ENCODE results near the gene CHD9. TPM values are rescaled to one million over a fixed set of nuclear protein-coding genes. Genes with fewer than 3 reads are reported as not detected.
"Not testable (repeated sequence)": the region's sequence is repeated elsewhere in the genome, so short reads cannot be mapped to it uniquely, and the experiment has no call there.

The CHD9 gene
- total RNA-seq, 2 donors from 2014 or later: 38.1 to 58.7 TPM

GRCh38 chr16:53305743-53306142, 251.0 kb downstream of the CHD9 start:
- Histone ChIP-seq H3K36me3 (replicated peaks in 1 of 2; ENCODE audit: insufficient read depth in 1 of 2, low read depth in 2 of 2) (peaks cover 5 to 29% of the 10 kb centered on the region in 2 donors), H3K27ac (no peak overlapping the region), H3K4me1 (no peaks in the 10 kb centered on the region), H3K9me3 (no peaks in the 10 kb centered on the region), H3K27me3 (no peaks in the 10 kb centered on the region), H3K4me3 (no peak overlapping the region)
- no peak for ATAC-seq
- 95 to 96% methylated on average over 3 of the region's 3 CpGs for WGBS, 2 donors
- intact Hi-C loops (cut with DNase I): no loop called here
- no peak for DNase-seq
- TF ChIP-seq POLR2A (IDR thresholded peaks at IDR 0.05) (no peak), CTCF (IDR thresholded peaks at IDR 0.05) (no peak)

- WGBS, 2 donors: 86% methylated on average over 3 of the region's 3 CpGs
- no peak overlapping the region for H3K4me3 ChIP-seq
- TF ChIP-seq CTCF (IDR thresholded peaks at IDR 0.05) (no peak), POLR2A (IDR thresholded peaks at IDR 0.05) (no peak)
- H3K27me3 ChIP-seq: no peaks in the 10 kb centered on the region
- H3K4me1 ChIP-seq: no peaks in the 10 kb centered on the region
- ATAC-seq: no peak
- H3K27ac ChIP-seq: no peak overlapping the region
- no peak for DNase-seq
- H3K36me3 ChIP-seq (replicated peaks in 1 of 2; ENCODE audit: insufficient read depth in 1 of 2, low read depth in 2 of 2): peaks cover 5 to 19% of the 10 kb centered on the region in 2 donors
- no peaks in the 10 kb centered on the region for H3K9me3 ChIP-seq
- intact Hi-C loops (cut with DNase I): no loop called here
Observed at GRCh38 chr16:53309457-53309856, 254.7 kb downstream of the CHD9 start.

GRCh38 chr16:53320992-53321391, 266.2 kb downstream of the CHD9 start:
- 94 to 99% methylated on average over 2 of the region's 2 CpGs for WGBS, 2 donors
- ATAC-seq: no peak
- peaks cover 12 to 26% of the 10 kb centered on the region in 2 donors for H3K36me3 ChIP-seq (replicated peaks in 1 of 2; ENCODE audit: insufficient read depth in 1 of 2, low read depth in 2 of 2)
- no peak overlapping the region for H3K27ac ChIP-seq
- intact Hi-C loops (cut with DNase I): no loop called here
- H3K4me3 ChIP-seq: no peak overlapping the region
- no peaks in the 10 kb centered on the region for H3K9me3 ChIP-seq
- H3K27me3 ChIP-seq: no peaks in the 10 kb centered on the region
- H3K4me1 ChIP-seq: no peaks in the 10 kb centered on the region
- DNase-seq: no peak
- TF ChIP-seq POLR2A (IDR thresholded peaks at IDR 0.05) (no peak), CTCF (IDR thresholded peaks at IDR 0.05) (no peak)

GRCh38 chr16:53323924-53324323, 269.1 kb downstream of the CHD9 start:
- ATAC-seq (no peak), DNase-seq (no peak)
- 84 to 95% methylated on average over 5 of the region's 5 CpGs for WGBS, 2 donors
- peaks cover 0 to 3% (median 0%) of the 10 kb centered on the region in 3 donors for H3K9me3 ChIP-seq
- H3K27me3 ChIP-seq: no peaks in the 10 kb centered on the region
- no peak overlapping the region for H3K27ac ChIP-seq
- H3K36me3 ChIP-seq (replicated peaks in 1 of 2; ENCODE audit: insufficient read depth in 1 of 2, low read depth in 2 of 2): peaks cover 6 to 13% of the 10 kb centered on the region in 2 donors
- no peak overlapping the region for H3K4me3 ChIP-seq
- TF ChIP-seq CTCF (IDR thresholded peaks at IDR 0.05) (no peak), POLR2A (IDR thresholded peaks at IDR 0.05) (no peak)
- H3K4me1 ChIP-seq: no peaks in the 10 kb centered on the region
- intact Hi-C loops (cut with DNase I): no loop called here

- intact Hi-C loops (cut with DNase I); DNase-seq; ATAC-seq; H3K27me3 ChIP-seq; H3K36me3 ChIP-seq (replicated peaks in 1 of 2; ENCODE audit: insufficient read depth in 1 of 2, low read depth in 2 of 2); H3K4me3 ChIP-seq; H3K27ac ChIP-seq; H3K4me1 ChIP-seq; H3K9me3 ChIP-seq: not testable (repeated sequence)
- WGBS, 2 donors: 91 to 94% methylated on average over 3 of the region's 3 CpGs
Observed at GRCh38 chr16:53330991-53331390, 276.2 kb downstream of the CHD9 start.
